Measurements from ENCODE around the gene KCNK6. TPM values are rescaled to one million over a fixed set of nuclear protein-coding genes. Genes with fewer than 3 reads are reported as not detected.

The KCNK6 gene
- total and polyA plus RNA-seq, 2 of the 8 experiments (the other 6 are each of a cell fraction or from before 2014, with no cell fraction given) = 10.6 to 13.3 TPM

GRCh38 chr19:38287604-38288003 is 32.0 kb upstream of the KCNK6 start:
- H3K27me3 ChIP-seq (replicated peaks in 1 of 4; ENCODE audit: control insufficient read depth in 3 of 4, extremely low read depth in 1 of 4, insufficient read depth in 3 of 4, low read length in 3 of 4) = no peaks in the 10 kb centered on the region
- no peak overlapping the region for H3K18ac ChIP-seq (ENCODE audit: extremely low read depth, low read length)
- no peak overlapping the region for H3K56ac ChIP-seq (replicated peaks; ENCODE audit: insufficient read length, low read depth, low read length)
- H3K9ac ChIP-seq (replicated peaks in 1 of 4; ENCODE audit: extremely low read depth in 1 of 4, low read depth in 3 of 4, low read length in 3 of 4) = no peak overlapping the region
- no peaks in the 10 kb centered on the region for H3K4me1 ChIP-seq (replicated peaks in 1 of 4; ENCODE audit: control insufficient read depth in 3 of 4, insufficient read depth in 4 of 4, low read length in 3 of 4)
- H3K9me3 ChIP-seq (ENCODE audit: insufficient read depth in 2 of 2, low read depth in 1 of 2, low read length in 1 of 2) = no peaks in the 10 kb centered on the region
- H2AFZ ChIP-seq (ENCODE audit: low read length) = no peak overlapping the region
- H3K79me1 ChIP-seq (ENCODE audit: low read depth, low read length) = peaks cover 8% of the 10 kb centered on the region
- H3K14ac ChIP-seq (ENCODE audit: insufficient read length) = no peak overlapping the region
- H2BK15ac ChIP-seq (ENCODE audit: low read length) = no peak overlapping the region
- ChIA-PET CTCF (ENCODE audit: partially characterized antibody) (interaction anchor here (1.6 to 2.6 kb wide), 4 partner anchors 13 to 54 kb away, joined by 3 to 10 read pairs (median 6); no protein-coding TSS in a partner anchor), POLR2A (ENCODE audit: partially characterized antibody) (interaction anchor here (1.0 to 1.6 kb wide), 3 partner anchors 17 to 564 kb away, joined by 3 to 5 read pairs (median 3); partner anchors contain the start of genes C19orf33 and SPINT2)
- H4K5ac ChIP-seq (ENCODE audit: insufficient read length, low read depth, low read length) = no peak overlapping the region
- DNase-seq (ENCODE audit: low read depth in 1 of 2, low spot score in 2 of 2) (no peak), FAIRE-seq (no peak)
- 95% methylated on average over 9 of the region's 9 CpGs; no CpG with 5 or more reads in 1 of the 2 experiments for WGBS, 2 experiments (ENCODE audit: extremely low coverage in 1 of 2, insufficient coverage in 1 of 2, insufficient read length in 1 of 2, insufficient replicate concordance in 2 of 2, low coverage in 1 of 2, low lambda C conversion rate in 2 of 2, missing lambda C conversion rate in 1 of 2)
- no peak overlapping the region for H3K4ac ChIP-seq (replicated peaks; ENCODE audit: insufficient read length, low read depth, low read length)
- no peak overlapping the region for H2BK120ac ChIP-seq (replicated peaks; ENCODE audit: low read depth, low read length)
- no peak overlapping the region for H2BK20ac ChIP-seq (ENCODE audit: low read length)
- H2BK12ac ChIP-seq (ENCODE audit: low read depth, low read length) = no peak overlapping the region
- peaks cover 6 to 13% of the 10 kb centered on the region in 2 experiments for H4K20me1 ChIP-seq (replicated peaks in 1 of 2; ENCODE audit: control insufficient read depth in 1 of 2, insufficient read depth in 2 of 2, low read length in 2 of 2)
- TF ChIP-seq PHF8 (conservative IDR thresholded peaks at IDR 0.05; ENCODE audit: low read depth, low read length) = no peak
- TF ChIP-seq RFX5 (IDR thresholded peaks at IDR 0.05; ENCODE audit: borderline replicate concordance, low read depth, low read length) = no peak
- no peak for TF ChIP-seq EGR1 (IDR thresholded peaks at IDR 0.05; ENCODE audit: borderline replicate concordance, low read depth, low read length)
- TF ChIP-seq NANOG (IDR thresholded peaks at IDR 0.05; ENCODE audit: insufficient read depth, low read depth, low read length, poor library complexity, severe bottlenecking) = no peak
- no peak for TF ChIP-seq JUND (IDR thresholded peaks at IDR 0.05; ENCODE audit: low read length)
- TF ChIP-seq ASH2L (IDR thresholded peaks at IDR 0.05; ENCODE audit: low read length) = no peak
- no peak for TF ChIP-seq MAX (IDR thresholded peaks at IDR 0.05)
- TF ChIP-seq KDM1A (IDR thresholded peaks at IDR 0.05; ENCODE audit: borderline replicate concordance, low read length) = no peak
- no peak overlapping the region for H3K4me2 ChIP-seq (ENCODE audit: insufficient read depth in 1 of 2, low read depth in 2 of 2, low read length in 2 of 2)
- no peak overlapping the region for H2AK5ac ChIP-seq (ENCODE audit: low read depth, low read length)
- H3K36me3 ChIP-seq (ENCODE audit: control insufficient read depth in 2 of 4, insufficient read depth in 4 of 4, low read length in 3 of 4) = peaks cover 16 to 65% (median 43%) of the 10 kb centered on the region in 4 experiments
- no peak overlapping the region for H4K8ac ChIP-seq (ENCODE audit: extremely low read depth, insufficient read depth, low read length)
- no peak overlapping the region for H3K23ac ChIP-seq (ENCODE audit: insufficient read length)
- no peaks in the 10 kb centered on the region for H3K23me2 ChIP-seq (ENCODE audit: low read depth, low read length)
- H3K4me3 ChIP-seq (ENCODE audit: extremely low read depth in 1 of 4, insufficient read depth in 2 of 4, low read depth in 3 of 4, low read length in 4 of 4) = no peak overlapping the region
- no peak overlapping the region for H4K91ac ChIP-seq (replicated peaks; ENCODE audit: insufficient read length, low read length)
- no peak overlapping the region for H2BK5ac ChIP-seq (ENCODE audit: low read depth, low read length)
- H3K79me2 ChIP-seq (ENCODE audit: control insufficient read depth in 1 of 2, insufficient read depth in 2 of 2, low read length in 2 of 2) = peaks cover 0 to 9% of the 10 kb centered on the region in 2 experiments; a peak in 2 of 4 replicates
- no peak overlapping the region for H3K27ac ChIP-seq (ENCODE audit: low read depth, low read length)

All from H1 (cell line).